Transverse colon (tissue), 3 donors: ENCODE results near the gene RASAL2.

Source experiments
- CTCF ChIP-seq, 5 experiments: fragments of 200-600 bp in 3 of 5; fragments of 450-650 bp in 2 of 5; sonication (generic) in 3 of 5; IDR thresholded peaks; 1 replicate in 2 of 5; 2 replicates in 3 of 5; pipeline ENCODE4 v1.5.1; 2016 to 2017; ENCODE audit warnings: antibody characterized with exemption in 5 of 5, inconsistent platforms in 3 of 5, mild to moderate bottlenecking in 2 of 5, moderate library complexity in 1 of 5
- EP300 ChIP-seq: sonication (generic); formaldehyde crosslinking; IDR thresholded peaks from one replicate; pipeline ENCODE4 v1.6.1; 2017; ENCODE audit warnings: antibody characterized with exemption, low read depth
- POLR2A ChIP-seq: fragments of 450-650 bp; IDR thresholded peaks from one replicate; pipeline ENCODE4 v1.6.1; 2016; ENCODE audit warnings: antibody characterized with exemption, mild to moderate bottlenecking, moderate library complexity

- no peak for TF ChIP-seq CTCF (IDR thresholded peaks at IDR 0.05)
- TF ChIP-seq EP300, result no peak
- no peak for TF ChIP-seq POLR2A
These were observed 363.7 kb downstream of the RASAL2 start for GRCh38 chr1:178457651-178458050.
